B cell (primary cell): ENCODE measurements around the gene DPYD. TPM values are rescaled to one million over a fixed set of nuclear protein-coding genes. Genes with fewer than 3 reads are reported as not detected.
A peak's percentile ranks its signal among the peaks of the same experiment; 100 is the strongest.

Source experiments
- ATAC-seq: fragments of 200-7000 bp; cut with Tn5 transposase; one replicate; pipeline ENCODE4 v1.10.0; 2021; ENCODE audit warnings: low read depth, mild to moderate bottlenecking, moderate number of reproducible peaks, moderate library complexity
- CTCF ChIA-PET: fragments of 350-600 bp; sonication (Branson Sonifier 250); formaldehyde crosslinking; loops from one replicate; lab custom pipeline; 2021; ENCODE audit warnings: antibody characterized with exemption, inconsistent platforms; lab: Charles Lee
- POLR2A ChIA-PET: fragments of 350-600 bp; sonication (Branson Sonifier 250); formaldehyde crosslinking; loops from one replicate; lab custom pipeline; 2021; ENCODE audit warnings: antibody characterized with exemption; lab: Charles Lee
- DNase-seq: peaks from one replicate; pipeline ENCODE4 v3.0.0; 2013
- H2AFZ ChIP-seq: 2 replicates; pipeline ENCODE4 v1.6.1; 2012; ENCODE audit warnings: mild to moderate bottlenecking, low read depth, low read length; ENCODE audit not compliant: insufficient read depth, poor library complexity, severe bottlenecking
- H3K27ac ChIP-seq, 2 donors: 1 replicate in 1 of 2; 2 replicates in 1 of 2; pipeline ENCODE4 v1.5.1; 2012 to 2013; ENCODE audit warnings: low read length in 2 of 2, mild to moderate bottlenecking in 2 of 2, moderate library complexity in 1 of 2
- H3K27me3 ChIP-seq, 4 experiments: fragments of 200-600 bp in 1 of 4; sonication (generic) in 1 of 4; replicated peaks in 1 of 4; 1 replicate in 2 of 4; 2 replicates in 2 of 4; pipeline versions ENCODE4 v1.6.1 to v1.7.0; 2013 to 2016; ENCODE audit warnings: low read length in 3 of 4, mild to moderate bottlenecking in 2 of 4, mixed read lengths in 1 of 4, moderate library complexity in 1 of 4; ENCODE audit not compliant: insufficient read depth in 4 of 4, control insufficient read depth in 3 of 4; ENCODE audit errors: control extremely low read depth in 1 of 4
- H3K36me3 ChIP-seq, 2 experiments: replicated peaks in 1 of 2; 1 replicate in 1 of 2; 2 replicates in 1 of 2; pipeline versions ENCODE4 v1.6.1 to v1.7.1; 2013; ENCODE audit warnings: low read length in 1 of 2; ENCODE audit not compliant: insufficient read depth in 2 of 2, control insufficient read depth in 1 of 2; ENCODE audit errors: control extremely low read depth in 1 of 2, extremely low read depth in 1 of 2
- H3K4me1 ChIP-seq, 2 donors: fragments of 200-600 bp in 1 of 2; sonication (generic) in 1 of 2; 1 replicate in 1 of 2; 2 replicates in 1 of 2; pipeline versions ENCODE4 v1.5.1 to v1.6.1; 2013 to 2017; ENCODE audit warnings: low read length in 2 of 2; ENCODE audit not compliant: control insufficient read depth in 2 of 2, insufficient read depth in 2 of 2
- H3K4me2 ChIP-seq: replicated peaks from 2 replicates; pipeline ENCODE3; 2012; ENCODE audit warnings: mild to moderate bottlenecking, low read depth, low read length; ENCODE audit not compliant: poor library complexity, severe bottlenecking
- H3K4me3 ChIP-seq, 5 experiments: fragments of 200-600 bp in 1 of 5; sonication (generic) in 1 of 5; 1 replicate in 3 of 5; 2 replicates in 2 of 5; pipeline versions ENCODE4 v1.5.1 to v1.7.0; 2011 to 2016; ENCODE audit warnings: low read length in 4 of 5, mild to moderate bottlenecking in 4 of 5, low read depth in 2 of 5, control low read depth in 1 of 5, moderate library complexity in 1 of 5; ENCODE audit not compliant: insufficient read depth in 1 of 5; ENCODE audit errors: control extremely low read depth in 1 of 5, extremely low read depth in 1 of 5
- H3K79me2 ChIP-seq: fragments of 200-600 bp; sonication (generic); one replicate; pipeline ENCODE4 v1.6.0; 2016; ENCODE audit warnings: low read length; ENCODE audit not compliant: control insufficient read depth, insufficient read depth
- H3K9ac ChIP-seq: fragments of 200-600 bp; sonication (generic); 2 replicates; pipeline ENCODE4 v1.6.1; 2017; ENCODE audit warnings: mild to moderate bottlenecking, low read length, moderate library complexity
- H3K9me3 ChIP-seq, 3 donors: one replicate each; pipeline versions ENCODE4 v1.6.1 to v1.7.1; 2013; ENCODE audit warnings: low read length in 2 of 3; ENCODE audit not compliant: control insufficient read depth in 2 of 3, insufficient read depth in 1 of 3; ENCODE audit errors: control extremely low read depth in 1 of 3
- H4K20me1 ChIP-seq: 2 replicates; pipeline ENCODE4 v1.6.0; 2012; ENCODE audit warnings: mild to moderate bottlenecking, low read length; ENCODE audit not compliant: insufficient read depth, control insufficient read depth, poor library complexity, severe bottlenecking
- H3K27ac Mint-ChIP-seq: one replicate; pipeline ENCODE4 v1.8.0; 2021; ENCODE audit warnings: mixed read lengths
- H3K27me3 Mint-ChIP-seq: one replicate; pipeline ENCODE4 v1.8.0; 2021; ENCODE audit warnings: mixed read lengths
- H3K4me1 Mint-ChIP-seq: one replicate; pipeline ENCODE4 v1.8.0; 2021; ENCODE audit warnings: mixed read lengths
- H3K4me3 Mint-ChIP-seq: one replicate; pipeline ENCODE4 v1.8.0; 2021; ENCODE audit warnings: mixed read lengths
- H3K9me3 Mint-ChIP-seq: one replicate; pipeline ENCODE4 v1.8.0; 2022; ENCODE audit warnings: mixed read lengths; ENCODE audit not compliant: insufficient read depth
- CTCF ChIP-seq: fragments of 200-600 bp; IDR thresholded peaks from one replicate; pipeline ENCODE4 v1.8.0; 2022; ENCODE audit warnings: antibody characterized with exemption, mild to moderate bottlenecking
- EZH2 ChIP-seq: IDR thresholded peaks from 2 replicates; pipeline ENCODE4 v1.6.1; 2012; ENCODE audit warnings: borderline replicate concordance, low read depth, mild to moderate bottlenecking, moderate library complexity, low read length; ENCODE audit not compliant: insufficient read depth, poor library complexity, severe bottlenecking
- WGBS: methylation state at CpG from one replicate; pipeline ENCODE4 v1.1.5; 2013; ENCODE audit warnings: missing lambda C conversion rate; ENCODE audit not compliant: insufficient coverage; 5-methylcytosine and 5-hydroxymethylcytosine counted together
- intact Hi-C: fragments of 100-400 bp; cut with micrococcal nuclease; formaldehyde crosslinking; loops from one replicate; pipeline ENCODE4 v1.10.0; 2022
- polyA plus RNA-seq: library from polyadenylated mRNA; depleted of rRNA; stranded (reverse); fragments of >200 nt; gene quantifications from 2 replicates; pipeline ENCODE4 v1.2.3, GENCODE V29; 2012
- total RNA-seq, 2 donors: library from RNA; stranded (reverse); fragments of 120-200 nt in 1 of 2; gene quantifications; 1 replicate in 1 of 2; 2 replicates in 1 of 2; pipeline versions ENCODE4 v1.2.3 to v1.2.4, GENCODE V29; 2013 to 2022

Gene DPYD
- total and polyA plus RNA-seq, 2 donors (not counting 1 experiment from before 2014, with no cell fraction given) = 4.2 to 19.0 TPM

DNA sequence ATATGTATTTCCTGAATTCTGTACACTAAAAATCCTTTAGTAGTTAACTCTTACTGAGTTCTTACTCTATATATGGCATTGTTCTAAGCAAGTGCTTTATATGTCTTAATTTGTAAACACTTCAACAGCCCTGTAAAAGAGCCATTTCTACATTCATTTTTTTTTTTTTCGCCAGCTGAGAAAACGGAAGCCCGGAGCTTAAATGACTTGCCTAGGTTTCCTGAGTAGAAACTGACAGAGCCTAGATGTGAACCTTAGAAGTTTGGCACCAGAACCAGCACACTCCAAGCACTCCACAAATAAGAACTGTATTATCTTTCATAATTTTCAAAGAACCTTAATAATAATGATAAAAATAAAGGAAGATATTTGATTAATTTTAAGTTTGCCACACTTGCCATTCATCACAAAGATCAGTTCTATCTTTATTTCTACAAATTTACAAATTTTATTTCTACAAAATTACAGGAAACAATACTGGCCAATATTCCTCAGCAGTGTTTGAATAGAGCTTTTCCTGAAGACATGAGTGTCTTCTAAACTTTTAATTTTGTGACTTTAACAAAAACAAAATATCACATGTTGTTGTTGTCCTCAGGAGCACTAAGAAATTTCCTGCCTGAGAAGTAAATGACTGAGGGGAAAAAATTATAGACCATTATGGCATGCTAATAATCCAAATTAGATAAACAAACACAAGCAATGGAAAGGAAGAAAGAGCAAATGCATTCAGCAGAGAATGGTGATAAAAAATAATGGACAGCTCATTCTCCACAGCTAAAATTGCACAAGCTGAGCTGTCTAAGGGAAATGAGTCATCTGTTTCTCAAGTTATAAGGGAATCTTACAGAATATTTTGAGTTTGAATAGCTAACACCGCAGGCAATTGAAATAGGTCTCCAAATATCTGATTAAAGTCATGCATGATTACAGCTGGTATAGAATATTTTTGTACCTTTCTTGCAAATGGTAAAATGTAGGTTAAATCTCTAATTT is 71.2 kb downstream of the DPYD start:
- H3K4me2 ChIP-seq = peak overlapping the region; percentile 66
- ATAC-seq (peak; percentile 36), DNase-seq (peak; percentile 23)
- TF ChIP-seq EZH2 (no peak), CTCF (no peak)
- peak overlapping the region; percentile 35 for H3K9ac ChIP-seq
- H3K79me2 ChIP-seq = no peaks in the 10 kb centered on the region
- intact Hi-C loops = loop anchor here (2.0 kb wide), 1 partner anchor 71 kb away; the partner anchor contains the start of gene DPYD
- H3K4me1 Mint-ChIP-seq = peaks cover 19% of the 10 kb centered on the region
- ChIA-PET CTCF (no interaction called here), POLR2A (no interaction called here)
- H3K36me3 ChIP-seq = no peaks in the 10 kb centered on the region
- no peaks in the 10 kb centered on the region for H4K20me1 ChIP-seq
- no CpG with 5 or more reads among the region's 4 CpGs for WGBS
- H3K9me3 Mint-ChIP-seq = no peaks in the 10 kb centered on the region
- H3K4me1 ChIP-seq = peaks cover 2 to 17% of the 10 kb centered on the region in 2 donors
- H3K27ac Mint-ChIP-seq = peak overlapping the region; percentile 15
- no peaks in the 10 kb centered on the region for H3K27me3 ChIP-seq
- peaks cover 0 to 15% (median 5%) of the 10 kb centered on the region in 3 donors for H3K9me3 ChIP-seq
- H3K27ac ChIP-seq = peak overlapping the region in 1 of 2 donors; percentile 8
- H2AFZ ChIP-seq = peak overlapping the region; percentile 27
- H3K27me3 Mint-ChIP-seq = no peaks in the 10 kb centered on the region
- peak overlapping the region; percentile 41 for H3K4me3 Mint-ChIP-seq
- H3K4me3 ChIP-seq = no peak overlapping the region

DNA sequence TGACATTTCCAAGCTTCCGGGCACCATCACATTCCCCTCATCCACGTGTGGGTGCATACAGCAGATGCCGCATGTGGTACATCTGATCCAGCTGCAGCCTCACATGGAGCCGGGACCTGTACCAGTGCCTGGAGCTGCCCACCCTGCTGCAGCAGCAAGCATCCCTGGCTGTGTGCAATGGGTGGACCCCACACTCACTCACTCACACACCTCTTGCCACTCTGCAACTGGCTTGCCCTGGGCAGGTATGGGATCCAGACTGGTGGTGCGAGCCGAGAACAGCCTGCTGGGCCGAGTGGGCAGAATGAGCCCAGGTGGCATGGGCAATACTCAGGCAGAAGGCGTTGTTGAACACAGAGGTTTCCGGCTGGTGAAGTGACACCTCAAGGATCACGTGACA is 75.0 kb downstream of the DPYD start:
- Mint-ChIP-seq H3K4me1 (peaks cover 19% of the 10 kb centered on the region), H3K4me3 (no peak overlapping the region), H3K9me3 (no peaks in the 10 kb centered on the region), H3K27me3 (no peaks in the 10 kb centered on the region), H3K27ac (no peak overlapping the region)
- TF ChIP-seq CTCF (no peak), EZH2 (no peak)
- Histone ChIP-seq H3K4me1 (peaks cover 2 to 17% of the 10 kb centered on the region in 2 donors), H3K27ac (no peak overlapping the region), H3K79me2 (no peaks in the 10 kb centered on the region), H3K27me3 (no peaks in the 10 kb centered on the region), H3K9ac (no peak overlapping the region), H3K9me3 (peaks cover 0 to 18% (median 5%) of the 10 kb centered on the region in 3 donors), H3K4me2 (no peak overlapping the region), H3K4me3 (no peak overlapping the region), H2AFZ (no peak overlapping the region), H3K36me3 (no peaks in the 10 kb centered on the region), H4K20me1 (no peaks in the 10 kb centered on the region)
- intact Hi-C loops = no loop called here
- WGBS = 100% methylated on average over 9 of the region's 10 CpGs
- DNase-seq = no peak
- POLR2A ChIA-PET = no interaction called here
- CTCF ChIA-PET = no interaction called here
- no peak for ATAC-seq
